Pons (tissue), 1 donor: Measurements from ENCODE around the gene ZNF616.
"Not testable (repeated sequence)": the region's sequence is repeated elsewhere in the genome, so short reads cannot be mapped to it uniquely, and the experiment has no call there.

Source experiments
- DNase-seq: peaks from one replicate; pipeline ENCODE4 v3.0.0-alpha.2; 2016; ENCODE audit warnings: low spot score

ZNF616 gene

DNA sequence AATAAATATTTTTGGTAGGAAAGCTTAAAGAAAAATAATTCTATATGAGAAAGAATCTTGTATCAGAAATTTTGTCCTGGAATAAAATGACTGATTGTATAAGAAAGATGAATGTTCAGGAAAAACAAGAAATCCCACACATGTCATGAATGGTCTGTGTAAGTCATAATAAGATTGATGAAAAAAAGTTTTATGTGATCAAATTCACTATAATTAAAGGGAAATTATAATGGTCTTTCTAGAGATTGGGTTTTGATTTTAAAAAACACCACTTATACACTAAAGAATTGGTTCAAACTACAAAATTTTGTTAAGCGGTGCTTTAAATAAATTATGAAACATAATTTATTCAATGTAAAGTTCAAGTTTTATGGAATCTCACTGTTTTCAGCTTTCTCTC lies 37.0 kb downstream of the ZNF616 start:
- DNase-seq = no peak

- DNase-seq = no peak
Measured at GRCh38 chr19:52101866-52102562, 37.7 kb downstream of the ZNF616 start.

GRCh38 chr19:52099497-52100138 lies 40.1 kb downstream of the ZNF616 start:
- DNase-seq = no peak

DNA sequence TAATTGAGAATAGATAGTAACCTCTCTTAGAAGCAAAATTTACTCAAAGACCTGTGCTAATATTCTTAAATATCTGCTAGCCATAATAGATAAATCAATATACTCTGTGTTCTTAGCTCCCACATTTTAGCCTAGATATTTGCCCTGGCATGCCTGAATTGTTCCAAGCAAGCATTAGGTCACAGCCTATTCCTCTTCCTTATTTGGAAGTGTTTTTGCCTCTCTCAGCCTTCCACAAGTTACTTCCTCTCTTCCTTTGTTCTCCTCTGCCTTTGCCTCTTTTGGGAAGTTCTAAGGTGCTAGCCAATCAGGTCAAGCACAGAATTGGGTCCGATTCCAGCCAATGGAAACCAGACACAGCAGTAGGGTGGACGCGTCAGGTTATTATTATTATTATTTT lies 43.3 kb downstream of the ZNF616 start:
- DNase-seq = not testable (repeated sequence)

GRCh38 chr19:52095172-52096014 lies 44.3 kb downstream of the ZNF616 start, which contains the start of gene ZNF841:
TSS of gene ZNF841 (minus strand) at chr19:52095765. CDS start at chr19:52084801, 10,964 bp downstream.
- DNase-seq = peak; percentile 83

DNA sequence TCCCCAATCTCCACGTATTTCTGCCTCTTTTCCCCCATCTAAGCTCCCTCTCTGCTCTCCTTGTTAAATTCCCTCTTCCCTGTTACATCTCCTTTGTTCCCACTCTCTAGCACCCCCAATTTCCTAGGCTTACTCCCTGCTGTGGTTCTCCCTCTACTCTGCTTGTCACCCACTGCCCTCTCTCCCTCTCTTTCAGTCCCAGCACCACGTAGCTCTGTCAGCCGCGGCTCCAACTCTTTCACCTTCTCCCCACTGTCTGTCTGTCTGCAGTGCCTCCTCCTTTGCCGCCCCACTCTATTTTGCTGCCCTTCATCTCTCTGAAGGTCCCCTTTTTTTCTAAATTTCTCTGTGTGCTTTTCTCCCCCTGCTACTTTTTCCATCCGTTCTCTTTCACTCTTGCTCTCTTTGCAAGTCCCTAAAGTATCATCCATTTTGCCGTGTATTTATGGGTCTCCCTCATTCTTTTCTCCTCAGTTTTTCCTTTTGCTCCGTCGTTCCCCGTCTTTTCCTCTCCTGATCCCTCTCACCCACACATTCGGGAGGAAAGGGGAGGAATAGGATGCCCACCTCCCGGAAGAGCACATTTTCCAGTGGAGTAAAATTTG lies 45.1 kb downstream of the ZNF616 start:
- DNase-seq = no peak

DNA sequence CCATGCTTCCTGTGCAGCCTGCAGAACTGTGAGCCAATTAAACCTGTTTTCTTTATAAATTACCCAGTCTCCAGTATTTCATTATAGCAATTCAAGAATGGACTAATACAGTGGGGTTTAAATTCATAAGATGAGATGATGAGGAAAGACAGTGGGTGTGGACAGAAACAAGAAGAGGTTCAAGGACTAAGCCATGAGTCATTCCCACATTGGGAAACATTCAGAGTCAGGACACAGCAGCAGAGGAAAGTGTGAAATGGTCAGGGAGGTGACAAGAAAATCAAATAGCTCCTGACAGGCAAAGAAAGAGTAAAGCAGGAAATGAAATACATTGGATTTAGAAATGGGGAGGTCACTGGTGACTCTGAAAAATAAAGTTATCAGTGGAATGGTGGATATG lies 53.3 kb downstream of the ZNF616 start:
- no peak for DNase-seq

GRCh38 chr19:52070496-52070895 lies 69.2 kb downstream of the ZNF616 start:
- DNase-seq = no peak

- DNase-seq = no peak
Measured at GRCh38 chr19:52069653-52070052, 70.1 kb downstream of the ZNF616 start.

DNA sequence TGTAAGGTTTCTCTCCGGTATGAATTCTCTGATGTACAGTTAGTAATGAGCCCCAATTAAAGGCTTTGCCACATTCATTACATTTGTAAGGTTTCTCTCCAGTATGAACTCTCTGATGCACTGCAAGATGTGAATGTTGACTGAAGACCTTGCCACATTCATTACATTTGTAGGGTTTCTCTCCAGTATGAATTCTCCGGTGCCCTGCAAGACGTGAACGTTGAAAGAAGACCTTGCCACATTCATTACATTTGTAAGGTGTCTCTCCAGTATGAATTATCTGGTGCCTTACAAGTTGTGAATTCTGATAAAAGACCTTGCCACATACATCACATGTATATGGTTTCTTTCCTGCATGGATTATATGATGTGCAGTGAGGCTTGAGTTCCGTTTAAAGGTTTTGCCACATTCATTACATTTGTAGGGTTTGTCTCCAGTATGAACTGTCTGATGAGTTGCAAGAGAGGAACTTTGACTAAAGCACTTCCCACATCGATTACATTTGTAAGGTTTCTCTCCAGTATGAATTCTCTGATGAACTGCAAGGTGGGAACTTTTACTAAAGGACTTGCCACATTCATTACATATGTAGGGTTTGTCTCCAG lies 73.4 kb downstream of the ZNF616 start:
- DNase-seq = no peak

DNA sequence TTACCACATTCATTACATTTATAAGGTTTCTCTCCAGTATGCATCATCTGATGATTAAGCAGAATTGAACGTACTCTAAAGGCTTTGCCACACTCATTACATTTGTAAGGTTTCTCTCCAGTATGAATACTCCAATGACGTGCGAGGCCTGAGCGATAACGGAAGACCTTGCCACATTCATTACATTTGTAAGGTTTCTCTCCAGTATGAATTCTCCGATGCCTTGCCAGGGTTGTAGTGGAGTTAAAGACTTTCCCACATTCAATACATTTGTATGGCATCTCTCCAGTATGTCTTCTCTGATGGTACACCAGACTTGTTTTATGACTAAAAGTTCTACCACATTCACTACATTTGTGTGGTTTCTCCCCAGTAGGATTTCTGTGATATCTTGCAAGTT lies 74.3 kb downstream of the ZNF616 start:
- no peak for DNase-seq
